NCI-H774 (cell line): Measurements from ENCODE around the gene AGXT.

Source experiments
- DNase-seq: peaks from one replicate; lab custom pipeline; 2025; lab: John Stamatoyannopoulos, UW

Gene AGXT

DNA sequence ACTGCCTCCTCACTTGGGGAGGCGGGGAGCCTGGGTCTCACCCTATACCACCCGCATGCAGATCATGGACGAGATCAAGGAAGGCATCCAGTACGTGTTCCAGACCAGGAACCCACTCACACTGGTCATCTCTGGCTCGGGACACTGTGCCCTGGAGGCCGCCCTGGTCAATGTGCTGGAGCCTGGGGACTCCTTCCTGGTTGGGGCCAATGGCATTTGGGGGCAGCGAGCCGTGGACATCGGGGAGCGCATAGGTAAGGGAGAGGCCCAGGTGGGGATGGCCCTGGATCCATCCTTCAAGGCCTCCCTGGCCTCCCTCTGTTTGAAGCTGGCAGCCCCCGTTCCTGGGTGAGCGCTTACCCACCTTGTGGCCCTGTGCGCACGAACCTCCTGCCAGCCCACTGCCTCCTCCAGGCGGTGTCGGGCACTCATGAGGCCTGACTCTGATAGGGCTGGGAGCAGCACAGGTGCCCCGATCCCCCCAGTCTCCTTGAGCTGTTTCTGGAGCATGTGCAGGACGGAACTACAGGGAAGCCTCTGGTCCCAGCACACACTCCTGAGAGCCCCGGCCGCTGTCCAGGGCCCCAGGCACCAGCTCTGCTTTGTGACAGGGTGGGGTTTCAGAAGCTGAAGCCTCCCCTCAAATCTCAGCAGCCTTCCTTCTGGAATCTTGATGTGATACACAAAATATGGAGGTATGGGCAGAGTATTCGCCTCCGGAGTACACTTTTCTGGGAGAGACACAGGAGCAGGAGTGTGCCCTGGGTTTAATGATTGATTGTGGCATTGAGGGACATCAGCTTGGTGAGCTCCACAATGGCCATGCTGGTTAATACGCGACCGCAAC is 708 bp downstream of the AGXT start:
- DNase-seq: no peak

DNA sequence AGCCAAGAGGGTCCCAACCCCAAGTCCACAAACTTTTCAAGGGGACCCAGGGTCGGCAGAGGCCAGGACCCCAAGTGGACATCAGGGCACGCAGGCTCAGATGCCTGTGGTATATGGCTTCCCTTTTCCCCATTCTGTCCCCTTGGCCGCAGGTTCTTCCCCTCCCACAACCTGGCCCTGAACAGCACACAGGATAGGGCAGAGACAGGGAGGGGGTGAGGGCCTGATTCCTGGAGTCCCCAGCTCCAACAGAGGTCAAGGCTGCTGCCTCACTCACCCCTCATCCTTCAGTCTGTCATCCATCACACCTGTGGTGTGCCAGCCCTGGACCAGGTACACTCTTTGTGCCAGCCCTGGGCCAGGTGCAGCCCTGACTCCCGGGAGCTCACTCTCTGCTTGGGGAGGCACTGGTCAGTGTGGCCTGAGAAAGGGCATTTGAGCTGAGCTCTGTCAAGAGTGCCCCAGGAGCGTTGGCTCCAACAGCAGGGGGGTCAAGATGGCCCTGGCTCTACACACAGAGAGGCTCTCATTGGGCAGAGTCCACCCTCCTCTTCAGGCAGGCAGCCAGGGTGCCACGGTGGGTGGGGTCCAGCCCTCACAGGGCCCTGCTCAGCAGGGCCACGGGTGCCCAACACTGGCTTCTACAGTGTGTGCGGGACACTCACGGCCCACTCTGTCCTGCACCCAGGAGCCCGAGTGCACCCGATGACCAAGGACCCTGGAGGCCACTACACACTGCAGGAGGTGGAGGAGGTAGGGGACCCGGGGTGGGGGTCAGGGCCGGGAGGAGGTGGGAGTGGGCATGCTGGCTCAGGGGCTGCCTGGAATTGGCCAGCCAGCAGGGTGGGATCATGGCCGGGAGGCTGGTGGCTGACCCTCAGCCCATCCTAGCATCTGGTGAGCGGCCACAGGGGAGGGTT is 1.6 kb downstream of the AGXT start:
- DNase-seq: no peak

GRCh38 chr2:240871071-240871958 is 2.7 kb downstream of the AGXT start:
- no peak for DNase-seq

- no peak for DNase-seq
These were observed 3.9 kb downstream of the AGXT start for GRCh38 chr2:240872317-240873097.

DNA sequence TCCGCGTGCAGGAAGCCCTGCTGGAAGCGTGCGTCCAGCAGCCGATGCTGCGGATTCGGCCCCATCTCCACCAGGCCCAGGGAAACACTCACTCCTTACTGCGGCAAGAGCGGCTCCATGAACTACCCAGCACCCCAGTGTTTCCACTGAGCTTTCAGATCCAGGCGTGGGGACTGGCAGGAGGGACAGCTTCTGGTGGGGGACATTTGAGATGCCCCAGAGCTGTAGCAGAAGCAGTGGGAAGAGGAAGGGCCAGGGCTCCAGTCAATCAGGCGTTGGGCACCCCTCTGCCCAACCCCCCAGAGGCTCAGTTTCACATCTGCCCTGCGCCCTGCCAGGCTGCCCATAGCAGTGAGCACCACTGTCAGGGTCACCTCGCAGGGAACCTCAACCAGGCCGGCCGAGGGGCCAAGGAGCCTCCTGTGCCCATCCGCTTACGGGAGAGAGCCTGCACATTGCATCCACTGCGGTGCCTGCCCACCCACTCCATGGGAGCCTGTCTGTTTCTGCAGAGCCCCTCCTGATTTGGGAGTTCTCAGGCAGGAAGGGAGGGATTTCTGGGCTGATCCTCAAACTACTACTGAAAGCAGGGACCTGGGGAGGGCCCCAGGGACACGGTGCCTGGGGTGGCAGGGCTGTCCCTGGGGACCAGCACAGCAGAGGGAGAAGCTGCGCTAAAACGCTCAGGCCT is 4.6 kb downstream of the AGXT start:
- no peak for DNase-seq

DNA sequence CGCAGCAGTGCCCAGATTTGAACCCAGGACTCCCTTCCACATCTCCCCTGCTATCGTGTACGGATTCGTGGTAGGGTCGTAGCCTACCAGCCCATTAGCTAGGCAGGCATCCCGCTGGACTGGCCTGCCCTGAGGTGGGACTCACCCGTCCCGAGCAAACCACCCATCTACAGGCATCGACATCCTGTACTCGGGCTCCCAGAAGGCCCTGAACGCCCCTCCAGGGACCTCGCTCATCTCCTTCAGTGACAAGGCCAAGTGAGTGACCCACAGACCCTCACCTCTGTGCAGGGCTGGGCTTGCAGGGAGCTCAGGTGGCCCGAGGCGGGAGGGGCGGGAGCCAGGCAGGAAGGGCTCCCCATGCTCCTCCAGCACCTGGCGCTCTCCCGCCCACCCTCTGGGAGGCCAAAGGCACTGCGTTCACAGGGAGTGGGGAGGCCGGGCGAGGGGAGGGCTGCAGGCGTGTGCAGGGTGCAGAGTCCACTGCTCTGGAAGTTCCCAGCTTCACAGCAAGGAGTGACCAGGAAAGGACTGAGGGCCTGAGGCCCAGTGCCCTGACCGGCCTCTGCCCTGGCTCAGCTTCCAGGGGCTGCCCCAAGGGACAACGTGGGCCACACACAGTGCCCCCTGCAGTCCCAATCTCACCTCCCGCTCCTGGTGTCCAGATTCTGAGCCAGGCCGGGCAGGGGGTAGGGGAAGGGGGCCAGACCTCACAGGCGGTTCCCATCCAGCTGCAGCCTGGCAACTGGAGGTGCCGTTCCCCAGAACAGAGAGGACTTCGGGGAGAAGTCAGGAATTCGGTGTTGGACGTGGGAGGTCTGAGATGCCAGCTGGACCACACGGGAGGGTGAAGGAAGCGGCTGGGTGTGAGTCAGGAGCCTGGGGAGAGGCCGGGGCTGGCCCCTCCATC is 5.4 kb downstream of the AGXT start:
- no peak for DNase-seq

- DNase-seq: no peak
These were observed 6.1 kb downstream of the AGXT start for GRCh38 chr2:240874715-240875227.

GRCh38 chr2:240875228-240876034 is 6.8 kb downstream of the AGXT start:
- no peak for DNase-seq

DNA sequence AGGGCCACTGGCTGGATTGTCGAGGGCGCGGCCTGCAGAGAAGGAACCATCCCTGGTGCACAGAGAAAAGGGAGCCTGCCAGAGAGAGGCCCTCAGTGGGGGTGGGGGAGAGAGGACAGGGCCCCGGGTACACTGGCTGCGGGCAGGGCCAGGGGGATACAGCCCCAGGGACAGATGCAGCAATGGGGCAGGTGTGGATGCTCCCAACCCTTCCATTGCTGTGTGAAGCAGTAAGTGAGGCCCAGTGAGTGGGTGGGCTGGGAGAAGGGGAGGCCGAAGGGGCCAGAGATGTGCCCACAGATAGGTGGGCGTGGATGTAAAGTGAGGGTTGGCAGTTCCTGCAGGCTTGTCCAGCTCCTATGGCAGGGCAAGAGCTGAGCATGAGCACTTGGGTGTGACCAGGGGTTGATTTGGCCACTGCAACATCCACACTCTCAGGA is 7.4 kb downstream of the AGXT start:
- DNase-seq: no peak

- DNase-seq: no peak
These were observed 8.0 kb downstream of the AGXT start for GRCh38 chr2:240876475-240877251.

GRCh38 chr2:240877460-240878340 is 9.1 kb downstream of the AGXT start:
- no peak for DNase-seq

DNA sequence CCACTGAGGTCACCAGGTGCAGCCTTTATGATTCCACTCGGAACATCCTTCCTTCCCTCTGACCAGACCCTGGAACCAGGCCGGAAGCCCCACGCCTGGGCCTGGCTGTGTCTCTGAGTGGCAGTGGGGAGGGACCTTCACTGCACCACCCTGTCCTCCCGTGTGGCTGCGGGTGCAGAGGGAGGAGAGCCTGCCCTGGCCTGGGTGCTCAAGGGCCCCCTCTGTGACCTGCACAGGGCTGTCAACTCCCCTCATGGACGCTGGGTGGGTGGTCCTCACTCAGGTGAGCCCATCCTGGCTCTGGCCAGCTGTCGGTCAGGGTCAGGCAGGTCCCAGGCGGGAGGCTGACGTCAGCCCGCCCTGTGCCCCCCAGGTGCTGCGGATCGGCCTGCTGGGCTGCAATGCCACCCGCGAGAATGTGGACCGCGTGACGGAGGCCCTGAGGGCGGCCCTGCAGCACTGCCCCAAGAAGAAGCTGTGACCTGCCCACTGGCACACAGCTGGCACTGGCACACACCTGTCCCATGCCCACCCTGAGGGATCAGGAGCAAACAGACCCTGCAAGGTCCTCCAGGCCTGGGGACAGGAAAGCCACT is 9.8 kb downstream of the AGXT start:
- DNase-seq: no peak

- no peak for DNase-seq
These were observed 10.5 kb downstream of the AGXT start for GRCh38 chr2:240879105-240879504.

GRCh38 chr2:240881913-240882312 is 13.3 kb downstream of the AGXT start:
- peak; percentile 59 for DNase-seq

- DNase-seq: no peak
These were observed 15.6 kb downstream of the AGXT start for GRCh38 chr2:240884221-240884620.

DNA sequence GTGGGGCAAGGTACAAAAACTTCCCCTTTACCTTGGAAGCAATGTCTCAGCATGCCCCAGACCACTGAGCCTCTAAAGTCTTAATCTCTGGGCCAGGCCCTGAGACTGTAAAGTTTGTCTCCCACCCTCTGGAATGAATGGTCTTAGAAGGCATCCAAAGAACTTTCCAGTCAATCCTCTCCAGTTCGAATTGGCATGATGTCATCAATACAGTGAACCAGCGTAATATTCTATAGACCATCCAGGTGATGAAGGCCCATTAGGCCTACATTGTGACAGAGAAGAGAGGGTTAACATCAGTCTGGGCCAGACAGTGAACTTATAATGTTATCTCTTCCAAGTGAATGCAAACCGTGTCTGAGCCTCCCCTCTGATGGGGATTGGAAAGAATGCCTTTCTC is 16.1 kb downstream of the AGXT start:
- DNase-seq: no peak
